HUES6 (cell line): ENCODE data around the gene SELENON.

ENCODE experiments used
- H3K27ac ChIP-seq: 2 replicates; pipeline ENCODE4 v1.7.0; 2013; ENCODE audit warnings: low read depth, mild to moderate bottlenecking, low read length, inconsistent platforms
- H3K27me3 ChIP-seq: 2 replicates; pipeline ENCODE4 v1.6.1; 2013; ENCODE audit warnings: low read length; ENCODE audit not compliant: control insufficient read depth, insufficient read depth
- H3K36me3 ChIP-seq: 2 replicates; pipeline ENCODE4 v1.6.1; 2013; ENCODE audit warnings: low read length; ENCODE audit not compliant: control insufficient read depth, insufficient read depth
- H3K4me1 ChIP-seq: 2 replicates; pipeline ENCODE4 v1.6.1; 2013; ENCODE audit warnings: low read length; ENCODE audit not compliant: control insufficient read depth, insufficient read depth
- H3K4me3 ChIP-seq: 2 replicates; pipeline ENCODE4 v1.5.1; 2013; ENCODE audit warnings: low read depth, low read length
- H3K9ac ChIP-seq: one replicate; pipeline ENCODE4 v1.6.1; 2013; ENCODE audit warnings: mild to moderate bottlenecking, low read length
- H3K9me3 ChIP-seq: 2 replicates; pipeline ENCODE4 v1.6.1; 2013; ENCODE audit warnings: low read depth, low read length; ENCODE audit not compliant: control insufficient read depth, insufficient read depth

The SELENON gene

DNA sequence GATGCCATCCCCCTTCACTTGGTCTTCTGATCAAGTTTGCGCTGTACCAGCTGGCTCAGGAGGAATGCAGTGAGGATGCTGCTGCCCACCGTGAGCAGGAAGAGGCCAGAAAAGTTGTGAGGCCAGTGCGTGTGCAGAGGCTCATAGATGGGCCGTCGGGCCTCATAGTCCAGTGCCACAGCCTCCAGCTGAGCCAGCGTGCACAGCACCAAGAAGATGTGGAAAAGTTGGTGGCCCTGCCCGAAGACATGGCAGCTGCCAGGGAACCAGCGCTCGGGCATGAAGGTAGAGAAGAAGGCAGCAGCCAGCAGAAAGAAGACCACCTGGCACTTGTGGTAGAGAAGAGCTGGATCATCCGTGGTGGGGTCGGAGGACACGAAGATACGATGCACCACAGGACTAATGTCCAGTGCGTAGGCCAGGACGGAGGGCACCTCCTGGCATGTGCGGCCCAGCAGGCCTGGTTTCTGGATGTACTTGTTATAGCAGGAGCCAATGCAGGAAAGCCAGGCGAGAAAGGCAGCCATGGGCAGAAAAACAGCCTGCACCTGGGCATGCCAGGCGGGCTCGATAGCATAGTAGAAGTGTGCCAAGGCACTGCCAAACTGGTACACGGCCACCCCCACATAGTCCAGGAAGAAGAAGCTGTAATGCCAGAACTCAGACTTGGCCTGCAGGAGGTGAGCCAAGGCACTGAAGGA is 62.9 kb downstream of the SELENON start:
- H3K9ac ChIP-seq = no peak overlapping the region
- peaks cover 16% of the 10 kb centered on the region for H3K4me1 ChIP-seq
- H3K9me3 ChIP-seq = no peaks in the 10 kb centered on the region
- no peak overlapping the region for H3K4me3 ChIP-seq
- peaks cover 13% of the 10 kb centered on the region for H3K36me3 ChIP-seq
- H3K27ac ChIP-seq = no peak overlapping the region
- no peaks in the 10 kb centered on the region for H3K27me3 ChIP-seq

DNA sequence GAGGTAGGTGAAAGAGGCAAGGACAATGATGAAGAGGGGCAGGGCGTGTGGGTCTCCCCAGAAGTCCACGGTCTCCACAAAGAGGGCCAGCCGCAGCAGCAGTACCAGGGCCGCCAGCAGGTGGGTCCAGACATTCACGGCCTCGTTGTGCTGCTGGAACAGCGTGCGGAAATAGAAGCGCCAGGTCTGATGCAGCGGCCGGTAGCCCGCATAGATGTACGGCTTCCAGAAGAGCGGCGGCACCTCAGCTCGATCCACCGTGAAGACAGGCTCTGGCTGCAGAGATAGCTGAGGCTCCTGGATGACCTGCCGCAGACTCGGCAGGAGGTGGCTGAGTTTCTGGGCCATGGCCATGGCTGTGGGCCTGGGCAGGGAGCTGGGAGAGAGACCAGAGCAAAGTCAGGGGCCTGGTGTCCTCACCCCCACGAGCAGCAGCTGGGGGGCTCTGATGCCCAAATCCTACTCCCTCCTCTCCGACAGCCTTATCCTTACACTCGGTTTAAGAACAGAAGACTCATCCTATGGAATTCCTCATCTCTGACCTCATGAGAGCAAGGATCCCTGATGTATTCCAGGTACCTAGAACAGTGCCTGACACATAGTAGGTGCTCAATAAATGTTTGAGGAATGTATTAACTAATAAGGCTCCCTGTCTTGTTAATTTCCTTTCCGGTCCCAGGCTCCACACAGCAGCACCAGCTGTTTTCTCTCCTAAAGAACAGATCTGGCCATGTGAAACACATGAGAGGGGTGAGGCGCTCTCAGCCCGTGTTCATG is 63.7 kb downstream of the SELENON start:
- no peaks in the 10 kb centered on the region for H3K27me3 ChIP-seq
- H3K4me1 ChIP-seq = peaks cover 13% of the 10 kb centered on the region
- H3K9ac ChIP-seq = no peak overlapping the region
- no peaks in the 10 kb centered on the region for H3K9me3 ChIP-seq
- peaks cover 13% of the 10 kb centered on the region for H3K36me3 ChIP-seq
- no peak overlapping the region for H3K27ac ChIP-seq
- no peak overlapping the region for H3K4me3 ChIP-seq

DNA sequence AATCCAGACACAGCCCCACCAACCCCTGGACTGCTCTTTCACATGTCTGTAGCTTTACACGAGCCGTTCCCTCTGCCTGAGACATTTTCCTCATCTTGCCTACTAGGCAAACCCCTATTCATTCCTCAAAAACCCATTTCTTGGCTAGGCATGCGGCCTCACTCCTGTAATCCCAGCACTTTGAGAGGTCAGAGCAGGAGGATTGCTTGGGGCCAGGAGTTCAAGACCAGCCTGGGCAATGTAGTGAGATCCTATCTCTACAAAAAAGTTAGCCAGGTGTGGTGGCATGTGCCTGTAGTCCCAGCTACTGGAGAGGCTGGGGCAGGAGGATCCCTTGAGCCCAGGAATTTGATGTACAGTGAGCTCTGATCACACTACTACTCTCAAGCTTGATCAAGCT is 64.4 kb downstream of the SELENON start:
- H3K27ac ChIP-seq = no peak overlapping the region
- H3K9ac ChIP-seq = no peak overlapping the region
- H3K36me3 ChIP-seq = peaks cover 13% of the 10 kb centered on the region
- H3K4me3 ChIP-seq = no peak overlapping the region
- H3K27me3 ChIP-seq = no peaks in the 10 kb centered on the region
- no peaks in the 10 kb centered on the region for H3K9me3 ChIP-seq
- peaks cover 13% of the 10 kb centered on the region for H3K4me1 ChIP-seq

DNA sequence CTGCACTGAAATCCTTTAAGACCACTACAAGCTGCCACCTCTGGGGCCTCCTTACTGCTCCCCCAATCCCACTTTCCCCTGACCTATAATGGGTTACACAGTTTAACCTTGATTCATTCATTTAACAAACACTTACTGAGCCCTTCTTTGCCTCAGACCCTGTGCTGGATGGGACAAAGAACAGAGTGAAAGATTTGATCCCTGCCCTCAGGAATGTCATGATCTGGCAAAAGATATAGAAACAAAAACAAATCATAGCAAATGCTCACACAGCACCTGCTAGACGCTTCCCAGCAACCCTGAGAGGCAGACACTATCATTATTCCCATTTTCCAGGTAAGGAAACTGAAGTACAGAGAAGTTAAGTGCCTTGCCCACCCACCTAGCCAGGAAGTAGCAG is 66.3 kb downstream of the SELENON start:
- Histone ChIP-seq H3K27me3 (no peaks in the 10 kb centered on the region), H3K9ac (no peak overlapping the region), H3K4me1 (peaks cover 17% of the 10 kb centered on the region), H3K4me3 (no peak overlapping the region), H3K9me3 (no peaks in the 10 kb centered on the region), H3K27ac (no peak overlapping the region), H3K36me3 (peaks cover 13% of the 10 kb centered on the region)

DNA sequence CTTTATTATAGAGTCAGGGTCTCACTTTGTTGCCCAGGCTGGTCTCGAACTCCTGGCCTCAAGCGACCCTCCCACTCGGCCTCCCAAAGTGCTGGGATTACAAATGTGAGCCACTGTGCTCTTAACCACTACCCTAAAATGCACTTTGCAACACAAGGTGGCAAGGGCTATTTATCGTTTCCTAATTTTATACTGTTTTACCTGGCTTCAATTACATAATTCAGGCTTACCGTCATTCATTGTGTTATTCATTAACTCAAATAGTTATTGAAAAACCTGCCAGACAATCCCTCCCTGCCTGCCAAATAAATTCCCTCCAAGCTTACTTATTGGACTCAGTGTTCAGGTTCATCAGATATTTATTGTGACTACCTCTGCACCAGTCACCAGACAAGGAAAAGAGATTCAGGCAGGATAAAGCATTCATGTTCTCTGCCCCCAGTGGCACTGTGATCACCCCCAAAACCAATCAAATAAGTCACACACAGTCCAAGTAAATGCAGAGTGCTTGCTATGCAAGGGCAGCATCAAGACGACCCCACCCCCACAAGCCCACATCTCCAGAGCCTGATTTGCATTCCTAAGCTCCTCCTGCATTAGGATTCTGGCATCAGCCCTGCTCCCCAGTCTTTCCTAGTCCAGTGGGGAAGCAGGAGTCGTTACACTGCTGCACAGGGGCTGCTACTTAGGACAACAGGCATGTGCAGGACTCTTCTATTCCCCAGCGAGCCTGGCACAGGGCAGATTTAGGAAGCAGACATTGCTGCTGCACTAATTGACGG is 67.4 kb downstream of the SELENON start:
- peaks cover 13% of the 10 kb centered on the region for H3K36me3 ChIP-seq
- no peaks in the 10 kb centered on the region for H3K27me3 ChIP-seq
- no peak overlapping the region for H3K4me3 ChIP-seq
- H3K27ac ChIP-seq = no peak overlapping the region
- H3K9me3 ChIP-seq = no peaks in the 10 kb centered on the region
- H3K4me1 ChIP-seq = peaks cover 22% of the 10 kb centered on the region
- H3K9ac ChIP-seq = peak overlapping the region; percentile 8
